NCI-H1092 (cell line): ENCODE measurements around the gene SLC25A18.

Experiments used
- DNase-seq: peaks from one replicate; lab custom pipeline; 2025; lab: John Stamatoyannopoulos, UW

Gene SLC25A18

DNA sequence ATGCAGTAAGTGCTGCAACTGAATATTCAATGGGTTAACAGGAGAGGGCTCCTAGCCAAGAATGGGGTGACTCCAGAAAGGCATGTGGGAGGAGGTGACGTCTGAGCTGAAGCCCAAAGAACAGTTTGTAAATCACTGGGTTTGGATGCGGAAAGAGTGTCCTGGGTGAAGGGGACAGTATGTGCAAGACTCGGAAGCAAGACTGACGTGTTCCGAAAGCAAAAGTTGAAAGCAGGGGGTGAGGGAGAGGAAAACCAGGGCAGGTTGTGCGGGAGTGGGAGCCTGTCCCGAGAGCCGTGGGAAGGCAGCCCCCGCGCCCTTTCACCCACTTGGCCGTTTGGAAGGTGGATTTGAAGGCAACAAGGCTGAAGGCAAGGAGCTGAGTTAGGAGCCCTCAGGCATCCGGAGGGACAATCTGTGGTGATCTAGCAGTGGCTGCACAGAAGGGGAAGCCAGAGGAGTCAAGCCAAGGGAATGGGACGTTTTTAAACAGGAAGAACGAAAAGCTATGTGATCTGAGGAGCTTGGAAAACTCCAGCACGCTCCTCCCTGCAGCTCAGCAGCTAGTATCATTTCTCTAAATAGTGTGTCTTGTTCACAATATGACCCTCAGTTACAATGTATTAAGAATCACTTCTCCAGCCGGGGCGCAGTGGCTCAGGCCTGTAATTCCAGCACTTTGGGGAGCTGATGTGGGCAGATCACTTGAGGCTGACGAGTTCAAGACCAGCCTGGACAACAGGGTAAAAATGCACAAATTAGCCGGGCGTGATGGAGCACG lies 7.7 kb downstream of the SLC25A18 start:
- DNase-seq = no peak

- DNase-seq = no peak
Observed at GRCh38 chr22:17575151-17575550, 11.9 kb downstream of the SLC25A18 start.

- no peak for DNase-seq
Observed at GRCh38 chr22:17575681-17576080, 12.4 kb downstream of the SLC25A18 start.

DNA sequence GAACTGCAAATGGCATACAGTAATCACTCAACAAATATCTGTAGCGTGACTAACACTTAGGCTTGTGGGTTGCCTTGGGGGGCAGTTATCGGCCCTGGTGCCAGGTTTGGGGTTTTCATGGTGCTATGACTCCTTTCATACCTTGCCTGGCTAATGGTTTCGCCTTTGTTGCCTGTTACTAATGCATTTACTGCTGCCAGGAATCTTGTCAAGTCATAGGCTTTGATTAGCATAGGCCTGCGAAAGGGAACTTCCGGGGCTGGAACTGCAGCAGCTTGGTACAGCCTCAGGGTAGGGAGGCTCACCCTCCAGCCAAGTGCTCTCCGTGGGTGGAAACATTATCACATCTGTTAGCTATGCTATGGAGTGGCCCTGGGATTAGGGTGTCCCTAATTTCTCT lies 13.2 kb downstream of the SLC25A18 start:
- no peak for DNase-seq

- DNase-seq = no peak
Observed at GRCh38 chr22:17578136-17578754, 14.9 kb downstream of the SLC25A18 start.

DNA sequence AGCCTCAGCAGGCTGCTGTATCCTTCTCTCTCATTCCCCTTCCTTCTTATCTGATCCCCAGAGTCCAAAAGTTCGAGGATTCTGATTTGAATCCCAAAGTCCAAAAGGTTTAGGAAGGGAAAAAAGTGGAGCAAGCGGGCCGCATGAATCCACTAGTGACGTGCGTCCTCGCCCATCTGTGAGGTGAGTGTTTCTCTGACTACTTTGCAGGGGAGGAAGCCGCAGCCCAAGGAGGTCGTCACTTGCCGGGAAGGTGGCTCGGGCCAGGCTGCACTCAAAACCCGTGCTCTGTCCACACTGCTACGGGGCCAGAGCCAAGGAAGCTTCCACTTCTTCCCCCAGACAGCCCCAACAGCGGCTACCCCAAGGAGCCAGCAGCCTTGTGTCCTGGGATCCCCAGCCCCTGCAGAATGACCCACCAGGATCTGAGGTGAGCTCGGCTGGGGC lies 16.3 kb downstream of the SLC25A18 start:
- no peak for DNase-seq

DNA sequence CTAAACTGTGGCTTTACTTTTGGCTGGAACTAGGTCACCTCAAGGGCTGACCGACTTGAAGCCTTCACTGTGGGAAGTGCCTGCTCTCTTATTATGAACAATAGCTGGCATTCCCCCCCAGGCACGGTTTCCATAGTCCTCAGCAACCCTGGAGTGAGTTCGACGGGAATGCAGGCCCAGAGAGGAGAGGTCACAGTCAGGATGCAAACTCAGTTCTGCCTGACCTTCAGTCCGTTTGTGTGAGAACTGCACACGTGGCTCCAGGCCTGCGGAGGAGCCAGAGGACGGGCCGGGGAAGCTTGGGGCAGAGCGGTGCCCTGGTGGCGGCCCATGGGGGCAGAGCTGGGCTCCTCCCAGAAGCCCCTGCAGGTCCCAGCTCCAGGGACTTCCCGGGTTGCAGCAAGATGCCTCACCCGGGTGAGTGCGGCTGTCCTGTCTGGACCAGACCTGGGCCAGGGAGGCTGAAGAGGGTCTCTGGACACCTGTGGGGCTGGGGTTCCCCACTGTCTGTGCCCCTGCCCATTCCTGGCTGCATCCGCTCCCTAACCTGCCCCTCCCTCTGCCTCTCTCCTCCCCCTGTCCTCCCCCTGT lies 17.2 kb downstream of the SLC25A18 start:
- no peak for DNase-seq

GRCh38 chr22:17581056-17581455 lies 17.8 kb downstream of the SLC25A18 start:
- DNase-seq = no peak

GRCh38 chr22:17581631-17582030 lies 18.3 kb downstream of the SLC25A18 start:
- no peak for DNase-seq

- no peak for DNase-seq
Observed at GRCh38 chr22:17583151-17583550, 19.9 kb downstream of the SLC25A18 start.

GRCh38 chr22:17586831-17587440 lies 23.6 kb downstream of the SLC25A18 start:
- DNase-seq = no peak

DNA sequence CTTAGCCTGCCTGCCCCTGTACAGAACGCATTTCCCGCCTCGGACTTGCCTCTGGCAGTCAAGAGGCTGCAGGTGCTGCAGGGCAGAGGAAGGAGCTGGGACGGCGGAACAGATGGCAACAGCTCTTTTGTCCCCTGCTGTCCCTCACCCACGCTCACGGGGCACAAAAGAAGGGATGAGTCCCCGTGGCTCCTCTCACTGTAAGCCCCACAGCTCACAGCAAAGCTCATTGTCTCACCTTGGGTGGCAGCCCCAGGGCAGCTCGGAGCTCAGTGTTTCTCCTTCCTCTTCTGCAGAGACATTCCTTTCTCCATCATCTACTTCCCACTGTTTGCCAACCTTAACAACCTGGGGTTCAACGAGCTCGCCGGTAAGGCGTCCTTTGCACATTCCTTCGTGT lies 24.3 kb downstream of the SLC25A18 start:
- no peak for DNase-seq

GRCh38 chr22:17588606-17589005 lies 25.3 kb downstream of the SLC25A18 start:
- DNase-seq = no peak

DNA sequence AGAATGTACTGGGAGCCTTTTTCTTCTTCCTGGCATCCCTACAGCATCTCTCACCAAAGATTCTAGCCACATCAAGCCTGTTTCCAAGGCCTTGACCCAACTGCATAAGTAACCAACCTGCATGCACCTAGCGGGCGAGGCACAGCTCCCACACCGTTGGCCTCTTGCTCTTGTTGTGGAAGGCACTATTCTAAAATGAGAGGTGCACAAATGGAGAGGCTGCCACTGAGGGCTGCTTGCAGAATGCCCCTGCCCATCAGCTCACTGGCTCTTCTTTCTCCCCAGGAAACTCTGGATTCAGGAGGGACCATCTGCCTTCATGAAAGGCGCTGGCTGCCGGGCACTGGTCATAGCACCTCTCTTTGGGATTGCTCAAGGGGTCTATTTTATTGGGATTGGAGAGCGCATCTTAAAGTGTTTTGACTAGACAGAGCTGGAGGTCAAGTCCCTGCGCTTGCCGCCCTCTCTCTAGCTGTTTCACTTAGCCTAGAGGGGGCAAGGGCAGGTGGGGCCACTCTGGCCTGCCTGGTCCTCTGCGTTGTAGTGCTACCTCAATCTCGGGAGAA lies 26.6 kb downstream of the SLC25A18 start:
- DNase-seq = no peak

GRCh38 chr22:17590586-17590985 lies 27.3 kb downstream of the SLC25A18 start:
- DNase-seq = no peak

- DNase-seq = no peak
Observed at GRCh38 chr22:17592201-17592600, 28.9 kb downstream of the SLC25A18 start.

GRCh38 chr22:17596226-17596625 lies 32.9 kb downstream of the SLC25A18 start:
- DNase-seq = no peak

GRCh38 chr22:17597217-17597616 lies 33.9 kb downstream of the SLC25A18 start:
- DNase-seq = no peak

- DNase-seq = no peak
Observed at GRCh38 chr22:17598318-17598717, 35.0 kb downstream of the SLC25A18 start.

DNA sequence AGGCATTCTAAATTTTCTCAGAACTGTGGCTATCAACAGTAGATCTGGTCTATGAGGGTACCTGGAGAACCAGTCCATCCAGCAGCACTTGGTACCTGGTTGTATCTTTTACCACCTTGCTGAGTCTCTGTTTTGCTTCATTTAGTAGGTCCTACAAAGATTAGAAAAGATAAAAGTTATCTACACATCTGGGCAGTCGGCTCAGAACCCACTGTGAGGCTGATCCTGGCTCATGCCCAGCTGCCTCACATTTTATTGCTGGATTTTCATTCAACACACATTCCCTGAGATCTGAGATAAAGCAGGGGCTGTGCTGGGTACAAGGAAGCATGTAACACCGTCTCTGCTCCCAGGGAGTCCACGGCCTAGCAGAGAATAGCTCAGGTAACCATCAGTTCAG lies 37.7 kb downstream of the SLC25A18 start:
- DNase-seq = no peak

DNA sequence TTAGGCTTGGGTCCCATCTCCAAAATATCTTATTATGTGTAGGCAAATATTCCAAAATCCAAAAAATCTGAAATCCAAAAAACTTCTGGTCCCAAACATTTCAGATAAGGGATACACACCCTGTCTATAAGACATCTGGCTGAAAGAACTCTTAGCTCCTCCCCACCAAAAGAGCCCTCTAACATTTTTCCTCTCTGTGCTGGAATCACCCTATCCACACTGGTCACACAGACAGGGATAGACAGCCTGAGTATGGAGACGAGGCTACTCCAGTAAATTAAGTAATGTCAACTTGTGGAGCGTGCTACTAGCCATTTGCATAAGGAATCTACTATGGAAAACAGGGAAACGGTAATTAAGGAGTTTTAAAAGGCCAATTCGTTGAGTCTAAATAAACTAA lies 40.4 kb downstream of the SLC25A18 start:
- no peak for DNase-seq

DNA sequence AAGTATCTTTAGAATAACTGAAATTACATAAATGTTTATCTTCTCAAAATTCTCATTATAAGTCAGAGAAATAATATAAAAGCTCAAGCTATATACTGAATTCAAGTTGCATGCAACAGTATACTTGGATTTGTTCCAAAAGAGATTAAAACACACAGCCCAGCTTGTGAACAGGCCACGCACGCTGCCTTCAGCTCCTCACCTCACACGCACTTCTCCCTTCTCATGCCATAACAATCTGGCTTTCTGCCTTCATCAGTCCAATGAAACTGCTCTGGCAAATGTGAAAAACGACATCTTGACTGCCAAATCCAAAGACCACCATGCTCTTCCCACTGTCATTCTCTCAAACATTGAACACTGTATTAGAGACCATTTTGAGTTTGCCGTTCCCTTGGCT lies 43.2 kb downstream of the SLC25A18 start:
- no peak for DNase-seq
